Loucy (cell line): ENCODE measurements around the gene M1AP.

Experiments
- H2AFZ ChIP-seq: fragments of 200-600 bp; sonication (generic); 2 replicates; pipeline ENCODE4 v1.6.0; 2016; ENCODE audit warnings: antibody characterized with exemption, mild to moderate bottlenecking, low read length, moderate library complexity
- H3F3A ChIP-seq: fragments of 200-600 bp; 2 replicates; pipeline ENCODE4 v1.6.0; 2016; ENCODE audit warnings: antibody characterized with exemption, low read depth, mild to moderate bottlenecking
- H3K27me3 ChIP-seq: fragments of 200-600 bp; sonication (generic); 2 replicates; pipeline ENCODE4 v1.6.1; 2014; ENCODE audit warnings: low read length, mild to moderate bottlenecking; ENCODE audit not compliant: insufficient read depth, poor library complexity, severe bottlenecking
- H3K36me3 ChIP-seq: fragments of 200-600 bp; sonication (generic); 2 replicates; pipeline ENCODE4 v1.6.1; 2016; ENCODE audit warnings: low read length; ENCODE audit not compliant: insufficient read depth
- H3K4me1 ChIP-seq: fragments of 200-600 bp; sonication (generic); 2 replicates; pipeline ENCODE4 v1.5.1; 2014; ENCODE audit warnings: low read length, mild to moderate bottlenecking; ENCODE audit not compliant: insufficient read depth, poor library complexity, severe bottlenecking
- H3K4me2 ChIP-seq: fragments of 200-600 bp; sonication (generic); 2 replicates; pipeline ENCODE4 v1.6.0; 2014; ENCODE audit warnings: antibody characterized with exemption, low read length, low read depth, mild to moderate bottlenecking; ENCODE audit not compliant: poor library complexity, severe bottlenecking
- H3K4me3 ChIP-seq: fragments of 200-600 bp; sonication (generic); 2 replicates; pipeline ENCODE4 v1.5.1; 2014; ENCODE audit warnings: low read length, mild to moderate bottlenecking, mixed read lengths; ENCODE audit not compliant: poor library complexity, severe bottlenecking
- H3K79me2 ChIP-seq: fragments of 200-600 bp; sonication (generic); 2 replicates; pipeline ENCODE4 v1.6.1; 2014; ENCODE audit warnings: low read length; ENCODE audit not compliant: insufficient read depth
- H3K9ac ChIP-seq: fragments of 200-600 bp; sonication (generic); 2 replicates; pipeline ENCODE4 v1.6.0; 2014; ENCODE audit warnings: mild to moderate bottlenecking, low read depth, low read length, moderate library complexity; ENCODE audit not compliant: poor library complexity, severe bottlenecking
- H3K9me2 ChIP-seq: fragments of 200-600 bp; sonication (generic); replicated peaks from 2 replicates; pipeline ENCODE4 v1.6.1; 2016; ENCODE audit warnings: low read depth, low read length, mixed read lengths
- H3K9me3 ChIP-seq: fragments of 200-600 bp; sonication (generic); 2 replicates; pipeline ENCODE4 v1.6.1; 2014; ENCODE audit warnings: mild to moderate bottlenecking, antibody characterized with exemption, low read length, low read depth; ENCODE audit not compliant: insufficient read depth
- H4K20me1 ChIP-seq: fragments of 200-600 bp; sonication (generic); 2 replicates; pipeline ENCODE4 v1.6.0; 2014; ENCODE audit warnings: antibody characterized with exemption, low read length, mild to moderate bottlenecking; ENCODE audit not compliant: insufficient read depth, poor library complexity, severe bottlenecking
- CTCF ChIP-seq: fragments of 200-600 bp; sonication (generic); conservative IDR thresholded peaks from 2 replicates; pipeline ENCODE4 v1.5.1; 2014; ENCODE audit warnings: mild to moderate bottlenecking, antibody characterized with exemption, low read length
- EZH2phosphoT487 ChIP-seq: fragments of 200-600 bp; IDR thresholded peaks from 2 replicates; pipeline ENCODE4 v1.6.1; 2018; ENCODE audit warnings: antibody characterized with exemption, mild to moderate bottlenecking, moderate library complexity, borderline replicate concordance

Gene M1AP

GRCh38 chr2:74584088-74584645 is 64.0 kb downstream of the M1AP start:
- no peaks in the 10 kb centered on the region for H3K9me3 ChIP-seq
- H3F3A ChIP-seq, result no peaks in the 10 kb centered on the region
- peaks cover 27% of the 10 kb centered on the region for H3K4me1 ChIP-seq
- no peaks in the 10 kb centered on the region for H3K79me2 ChIP-seq
- no peak overlapping the region for H3K4me2 ChIP-seq
- H3K27me3 ChIP-seq, result no peaks in the 10 kb centered on the region
- no peak overlapping the region for H3K4me3 ChIP-seq
- TF ChIP-seq EZH2phosphoT487 (no peak), CTCF (no peak)
- H2AFZ ChIP-seq, result no peak overlapping the region; the same call in 1 of the 2 replicates
- H4K20me1 ChIP-seq, result no peaks in the 10 kb centered on the region
- H3K9ac ChIP-seq, result no peak overlapping the region
- H3K36me3 ChIP-seq, result no peaks in the 10 kb centered on the region
- H3K9me2 ChIP-seq, result no peaks in the 10 kb centered on the region

- peak overlapping the region; percentile 63 for H2AFZ ChIP-seq
- no peaks in the 10 kb centered on the region for H4K20me1 ChIP-seq
- no peak for TF ChIP-seq EZH2phosphoT487
- no peak for TF ChIP-seq CTCF
- H3K4me2 ChIP-seq, result no peak overlapping the region
- H3F3A ChIP-seq, result no peaks in the 10 kb centered on the region
- no peaks in the 10 kb centered on the region for H3K9me2 ChIP-seq
- no peaks in the 10 kb centered on the region for H3K27me3 ChIP-seq
- H3K4me1 ChIP-seq, result peaks cover 27% of the 10 kb centered on the region
- H3K36me3 ChIP-seq, result no peaks in the 10 kb centered on the region
- H3K4me3 ChIP-seq, result no peak overlapping the region
- H3K9me3 ChIP-seq, result no peaks in the 10 kb centered on the region
- H3K9ac ChIP-seq, result no peak overlapping the region
- no peaks in the 10 kb centered on the region for H3K79me2 ChIP-seq
These were observed 64.6 kb downstream of the M1AP start for GRCh38 chr2:74583504-74583903.

- Histone ChIP-seq H3F3A (no peaks in the 10 kb centered on the region), H4K20me1 (no peaks in the 10 kb centered on the region), H3K9me3 (no peaks in the 10 kb centered on the region), H3K4me3 (no peak overlapping the region), H3K27me3 (no peaks in the 10 kb centered on the region), H3K79me2 (no peaks in the 10 kb centered on the region), H3K36me3 (no peaks in the 10 kb centered on the region), H3K9me2 (no peaks in the 10 kb centered on the region), H3K9ac (no peak overlapping the region), H3K4me1 (peaks cover 30% of the 10 kb centered on the region), H2AFZ (no peak overlapping the region), H3K4me2 (no peak overlapping the region)
- TF ChIP-seq EZH2phosphoT487 (no peak), CTCF (no peak)
These were observed 65.9 kb downstream of the M1AP start for GRCh38 chr2:74582184-74582583.
